ENCODE results near the gene NRTN. TPM values are rescaled to one million over a fixed set of nuclear protein-coding genes. Genes with fewer than 3 reads are reported as not detected.

NRTN gene
- total and polyA plus RNA-seq, 2 experiments from 2014 or later, result 4.0 to 5.5 TPM

- H3K4me3 Mint-ChIP-seq, result no peak overlapping the region
- H3K4me1 Mint-ChIP-seq, result peaks cover 14% of the 10 kb centered on the region
- Histone ChIP-seq H3F3A (replicated peaks; ENCODE audit: low read depth) (no peaks in the 10 kb centered on the region), H3K36me3 (ENCODE audit: insufficient read depth) (no peaks in the 10 kb centered on the region), H3K4me1 (ENCODE audit: insufficient read depth) (peaks cover 14% of the 10 kb centered on the region; the same call in 1 of the 2 replicates), H3K4me3 (no peak overlapping the region), H3K9me2 (ENCODE audit: insufficient read depth) (no peaks in the 10 kb centered on the region), H3K79me2 (replicated peaks; ENCODE audit: insufficient read depth) (no peaks in the 10 kb centered on the region), H3K27ac (ENCODE audit: low read depth) (no peak overlapping the region), H3K4me2 (no peak overlapping the region), H2AFZ (no peak overlapping the region), H3K27me3 (ENCODE audit: insufficient read depth) (no peaks in the 10 kb centered on the region), H4K20me1 (replicated peaks; ENCODE audit: insufficient read depth) (no peaks in the 10 kb centered on the region)
- ATAC-seq (no peak), DNase-seq (ENCODE audit: low spot score) (no peak)
- TF ChIP-seq ZNF114 (CRISPR knock-in tag; IDR thresholded peaks at IDR 0.05) (no peak), NANOG (IDR thresholded peaks at IDR 0.05; ENCODE audit: borderline replicate concordance) (no peak), EZH2 (IDR thresholded peaks at IDR 0.05; ENCODE audit: low read depth, unreplicated experiment) (no peak), EZH2phosphoT487 (IDR thresholded peaks at IDR 0.05; ENCODE audit: unreplicated experiment) (no peak), JUNB (IDR thresholded peaks at IDR 0.05; ENCODE audit: unreplicated experiment) (no peak), STAT1 (IDR thresholded peaks at IDR 0.05; ENCODE audit: unreplicated experiment) (no peak), POLR2AphosphoS5 (IDR thresholded peaks at IDR 0.05; ENCODE audit: low read depth) (no peak)
- TF ChIP-seq, protein P1, sequence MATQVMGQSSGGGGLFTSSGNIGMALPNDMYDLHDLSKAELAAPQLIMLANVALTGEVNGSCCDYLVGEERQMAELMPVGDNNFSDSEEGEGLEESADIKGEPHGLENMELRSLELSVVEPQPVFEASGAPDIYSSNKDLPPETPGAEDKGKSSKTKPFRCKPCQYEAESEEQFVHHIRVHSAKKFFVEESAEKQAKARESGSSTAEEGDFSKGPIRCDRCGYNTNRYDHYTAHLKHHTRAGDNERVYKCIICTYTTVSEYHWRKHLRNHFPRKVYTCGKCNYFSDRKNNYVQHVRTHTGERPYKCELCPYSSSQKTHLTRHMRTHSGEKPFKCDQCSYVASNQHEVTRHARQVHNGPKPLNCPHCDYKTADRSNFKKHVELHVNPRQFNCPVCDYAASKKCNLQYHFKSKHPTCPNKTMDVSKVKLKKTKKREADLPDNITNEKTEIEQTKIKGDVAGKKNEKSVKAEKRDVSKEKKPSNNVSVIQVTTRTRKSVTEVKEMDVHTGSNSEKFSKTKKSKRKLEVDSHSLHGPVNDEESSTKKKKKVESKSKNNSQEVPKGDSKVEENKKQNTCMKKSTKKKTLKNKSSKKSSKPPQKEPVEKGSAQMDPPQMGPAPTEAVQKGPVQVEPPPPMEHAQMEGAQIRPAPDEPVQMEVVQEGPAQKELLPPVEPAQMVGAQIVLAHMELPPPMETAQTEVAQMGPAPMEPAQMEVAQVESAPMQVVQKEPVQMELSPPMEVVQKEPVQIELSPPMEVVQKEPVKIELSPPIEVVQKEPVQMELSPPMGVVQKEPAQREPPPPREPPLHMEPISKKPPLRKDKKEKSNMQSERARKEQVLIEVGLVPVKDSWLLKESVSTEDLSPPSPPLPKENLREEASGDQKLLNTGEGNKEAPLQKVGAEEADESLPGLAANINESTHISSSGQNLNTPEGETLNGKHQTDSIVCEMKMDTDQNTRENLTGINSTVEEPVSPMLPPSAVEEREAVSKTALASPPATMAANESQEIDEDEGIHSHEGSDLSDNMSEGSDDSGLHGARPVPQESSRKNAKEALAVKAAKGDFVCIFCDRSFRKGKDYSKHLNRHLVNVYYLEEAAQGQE (IDR thresholded peaks at IDR 0.05; ENCODE audit: unreplicated experiment), result no peak
- H3K36me3 Mint-ChIP-seq (ENCODE audit: low read depth), result no peaks in the 10 kb centered on the region
- H3K9me3 Mint-ChIP-seq, result no peaks in the 10 kb centered on the region; the same call in 2 of the 3 replicates
- H3K27me3 Mint-ChIP-seq (ENCODE audit: insufficient read depth, low read depth, poor library complexity), result peaks cover 5% of the 10 kb centered on the region
- no peak overlapping the region for H3K27ac Mint-ChIP-seq
Observed at GRCh38 chr19:5877882-5878281, 73.0 kb downstream of the NRTN start.

Other genes starting within 250 kb of the NRTN start
- 0.97 and 3.9 TPM in 2 replicates for gene TINCR, start 237.1 kb upstream of the NRTN start, total RNA-seq (2014; rRNA removed; shearing (Covaris generic))
- 0.42 and 0.94 TPM in 2 replicates for gene TINCR, start 237.1 kb upstream of the NRTN start, polyA plus RNA-seq (2016; fragmentation: Nextera tagmentation; extraction: Ambion mirVana)
- 29.6 and 37.7 TPM in 2 replicates for gene SAFB2, start 182.3 kb upstream of the NRTN start, total RNA-seq (2014; rRNA removed; shearing (Covaris generic))
- gene SAFB2, start 182.3 kb upstream of the NRTN start, polyA plus RNA-seq (2016; fragmentation: Nextera tagmentation; extraction: Ambion mirVana), result 102 and 110 TPM in 2 replicates
- 82.2 and 109 TPM in 2 replicates for gene SAFB, start 182.0 kb upstream of the NRTN start, total RNA-seq (2014; rRNA removed; shearing (Covaris generic))
- gene SAFB, start 182.0 kb upstream of the NRTN start, polyA plus RNA-seq (2016; fragmentation: Nextera tagmentation; extraction: Ambion mirVana), result 76.5 and 85.2 TPM in 2 replicates
- 9.1 and 15.5 TPM in 2 replicates for gene MICOS13, start 124.6 kb upstream of the NRTN start, total RNA-seq (2014; rRNA removed; shearing (Covaris generic))
- 54.6 and 63.8 TPM in 2 replicates for gene MICOS13, start 124.6 kb upstream of the NRTN start, polyA plus RNA-seq (2016; fragmentation: Nextera tagmentation; extraction: Ambion mirVana)
- 12.9 and 14.6 TPM in 2 replicates for gene HSD11B1L, start 124.0 kb upstream of the NRTN start, total RNA-seq (2014; rRNA removed; shearing (Covaris generic))
- 17.8 and 18.4 TPM in 2 replicates for gene HSD11B1L, start 124.0 kb upstream of the NRTN start, polyA plus RNA-seq (2016; fragmentation: Nextera tagmentation; extraction: Ambion mirVana)
- gene RPL36, start 114.8 kb upstream of the NRTN start, total RNA-seq (2014; rRNA removed; shearing (Covaris generic)), result 575 and 895 TPM in 2 replicates
- gene RPL36, start 114.8 kb upstream of the NRTN start, polyA plus RNA-seq (2016; fragmentation: Nextera tagmentation; extraction: Ambion mirVana), result 3,204 and 3,480 TPM in 2 replicates
- 123 and 137 TPM in 2 replicates for gene LONP1, start 84.9 kb upstream of the NRTN start, total RNA-seq (2014; rRNA removed; shearing (Covaris generic))
- 64.5 and 68.6 TPM in 2 replicates for gene LONP1, start 84.9 kb upstream of the NRTN start, polyA plus RNA-seq (2016; fragmentation: Nextera tagmentation; extraction: Ambion mirVana)
- 0.17 TPM in 1 of 2 replicates, not detected in the other for gene CATSPERD, start 84.4 kb upstream of the NRTN start, total RNA-seq (2014; rRNA removed; shearing (Covaris generic))
- gene CATSPERD, start 84.4 kb upstream of the NRTN start, polyA plus RNA-seq (2016; fragmentation: Nextera tagmentation; extraction: Ambion mirVana), result 0.56 TPM in 1 of 2 replicates, not detected in the other
- 1.0 and 1.6 TPM in 2 replicates for gene PRR22, start 20.3 kb upstream of the NRTN start, total RNA-seq (2014; rRNA removed; shearing (Covaris generic))
- 1.2 TPM in 2 replicates for gene PRR22, start 20.3 kb upstream of the NRTN start, polyA plus RNA-seq (2016; fragmentation: Nextera tagmentation; extraction: Ambion mirVana)
- 42.7 and 53.0 TPM in 2 replicates for gene DUS3L, start 13.9 kb upstream of the NRTN start, total RNA-seq (2014; rRNA removed; shearing (Covaris generic))
- 24.5 and 26.2 TPM in 2 replicates for gene DUS3L, start 13.9 kb upstream of the NRTN start, polyA plus RNA-seq (2016; fragmentation: Nextera tagmentation; extraction: Ambion mirVana)
- not detected in 2 replicates for gene FUT6, start 34.6 kb downstream of the NRTN start, total RNA-seq (2014; rRNA removed; shearing (Covaris generic))
- not detected in 2 replicates for gene FUT6, start 34.6 kb downstream of the NRTN start, polyA plus RNA-seq (2016; fragmentation: Nextera tagmentation; extraction: Ambion mirVana)
- not detected in 2 replicates for gene FUT3, start 46.4 kb downstream of the NRTN start, total RNA-seq (2014; rRNA removed; shearing (Covaris generic))
- gene FUT3, start 46.4 kb downstream of the NRTN start, polyA plus RNA-seq (2016; fragmentation: Nextera tagmentation; extraction: Ambion mirVana), result 0.45 TPM in 1 of 2 replicates, not detected in the other
- gene FUT5, start 65.5 kb downstream of the NRTN start, total RNA-seq (2014; rRNA removed; shearing (Covaris generic)), result not detected in 2 replicates
- gene FUT5, start 65.5 kb downstream of the NRTN start, polyA plus RNA-seq (2016; fragmentation: Nextera tagmentation; extraction: Ambion mirVana), result 0.10 TPM in 1 of 2 replicates, not detected in the other
- gene NDUFA11, start 98.7 kb downstream of the NRTN start, total RNA-seq (2014; rRNA removed; shearing (Covaris generic)), result 171 and 187 TPM in 2 replicates
- gene NDUFA11, start 98.7 kb downstream of the NRTN start, polyA plus RNA-seq (2016; fragmentation: Nextera tagmentation; extraction: Ambion mirVana), result 523 and 558 TPM in 2 replicates
- gene VMAC, start 99.8 kb downstream of the NRTN start, total RNA-seq (2014; rRNA removed; shearing (Covaris generic)), result 3.2 and 3.7 TPM in 2 replicates
- 0.79 and 0.89 TPM in 2 replicates for gene VMAC, start 99.8 kb downstream of the NRTN start, polyA plus RNA-seq (2016; fragmentation: Nextera tagmentation; extraction: Ambion mirVana)
- gene CAPS, start 109.2 kb downstream of the NRTN start, total RNA-seq (2014; rRNA removed; shearing (Covaris generic)), result 0.74 and 3.2 TPM in 2 replicates
- 1.5 and 2.5 TPM in 2 replicates for gene CAPS, start 109.2 kb downstream of the NRTN start, polyA plus RNA-seq (2016; fragmentation: Nextera tagmentation; extraction: Ambion mirVana)
- gene RANBP3, start 173.1 kb downstream of the NRTN start, total RNA-seq (2014; rRNA removed; shearing (Covaris generic)), result 98.3 and 105 TPM in 2 replicates
- gene RANBP3, start 173.1 kb downstream of the NRTN start, polyA plus RNA-seq (2016; fragmentation: Nextera tagmentation; extraction: Ambion mirVana), result 40.2 and 41.2 TPM in 2 replicates